K562 (cell line): ENCODE results near the gene AP2M1. TPM values are rescaled to one million over a fixed set of nuclear protein-coding genes. Genes with fewer than 3 reads are reported as not detected.
A peak's percentile ranks its signal among the peaks of the same experiment; 100 is the strongest.

Experiments used
- ATAC-seq: fragments of 200-7000 bp; cut with Tn5 transposase; 3 replicates; pipeline ENCODE4 v1.9.1; 2020; ENCODE audit warnings: moderate library complexity
- BruUV-seq: library from RNA; stranded (reverse); fragments of 400-500 nt; replicated peaks from 2 replicates; lab custom pipeline; 2021; lab: Mats Ljungman, UMichigan
- CTCF ChIA-PET: fragments of 300-600 bp; formaldehyde crosslinking; extraction: SDS; loops from one replicate; lab custom pipeline; 2021; ENCODE audit warnings: low intra/inter-chr PET ratio; lab: Yijun Ruan, JAX
- POLR2A ChIA-PET: fragments of 300-600, 350-650 bp; sonication (Branson Sonifier 250); formaldehyde crosslinking; extraction: SDS; loops from one replicate; lab custom pipeline; 2021; ENCODE audit warnings: antibody characterized with exemption, inconsistent platforms; lab: Yijun Ruan, JAX
- DNase-seq, 4 experiments: peaks; one replicate each; pipeline versions ENCODE4 v3.0.0 to v3.0.0-alpha.2; 2011 to 2018; ENCODE audit warnings: low spot score in 3 of 4, mixed read lengths in 3 of 4; ENCODE audit errors: extremely low read depth in 1 of 4
- FAIRE-seq: peaks from 2 replicates; lab custom pipeline; 2011; peaks lifted over from hg19 to GRCh38; lab: Jason Lieb, UNC
- H2AFZ ChIP-seq: 2 replicates; pipeline ENCODE4 v1.6.0; 2011; ENCODE audit warnings: low read depth, low read length, control low read depth, inconsistent platforms
- H3K27ac ChIP-seq: fragments of 200-600 bp; 3 replicates; pipeline ENCODE4 v1.8.0; 2011; ENCODE audit warnings: low read depth, mild to moderate bottlenecking, control low read depth, inconsistent platforms, low read length, moderate library complexity, mixed read lengths; ENCODE audit errors: extremely low read depth
- H3K27me3 ChIP-seq, 2 experiments: fragments of 300-600 bp in 1 of 2; 2 replicates in 1 of 2; 3 replicates in 1 of 2; pipeline versions ENCODE4 v1.6.0 to v1.8.0; 2011; ENCODE audit warnings: inconsistent platforms in 2 of 2, low read length in 2 of 2, mild to moderate bottlenecking in 1 of 2, mixed read lengths in 1 of 2, moderate library complexity in 1 of 2; ENCODE audit not compliant: control insufficient read depth in 2 of 2, insufficient read depth in 2 of 2
- H3K36me3 ChIP-seq: fragments of 300-600 bp; 3 replicates; pipeline ENCODE4 v1.8.0; 2011; ENCODE audit warnings: mild to moderate bottlenecking, low read length, inconsistent platforms; ENCODE audit not compliant: control insufficient read depth, insufficient read depth
- H3K4me1 ChIP-seq, 2 experiments: fragments of 200-600 bp in 1 of 2; replicated peaks in 1 of 2; 2 replicates in 1 of 2; 3 replicates in 1 of 2; pipeline versions ENCODE4 v1.5.1 to v1.8.0; 2011; ENCODE audit warnings: inconsistent platforms in 2 of 2, low read length in 2 of 2, mild to moderate bottlenecking in 1 of 2, mixed read lengths in 1 of 2, moderate library complexity in 1 of 2; ENCODE audit not compliant: control insufficient read depth in 2 of 2, insufficient read depth in 2 of 2
- H3K4me2 ChIP-seq: 2 replicates; pipeline ENCODE4 v1.6.1; 2011; ENCODE audit warnings: low read length, control low read depth, inconsistent platforms, mixed read lengths; ENCODE audit not compliant: insufficient read depth
- H3K4me3 ChIP-seq: fragments of 200-600 bp; sonication (generic), shearing (Covaris generic); 2 replicates; pipeline ENCODE4 v1.5.1; 2016; ENCODE audit warnings: control low read depth, inconsistent platforms
- H3K79me2 ChIP-seq: fragments of 200-600 bp; 3 replicates; pipeline ENCODE4 v1.8.0; 2011; ENCODE audit warnings: low read length, inconsistent platforms; ENCODE audit not compliant: control insufficient read depth, insufficient read depth
- H3K9ac ChIP-seq, 2 experiments: 2 replicates each; pipeline versions ENCODE4 v1.6.0 to v1.6.1; 2011; ENCODE audit warnings: low read depth in 2 of 2, low read length in 2 of 2, control low read depth in 1 of 2, inconsistent platforms in 1 of 2, mild to moderate bottlenecking in 1 of 2, mixed read lengths in 1 of 2; ENCODE audit not compliant: insufficient read depth in 1 of 2
- H3K9me1 ChIP-seq: one replicate; pipeline ENCODE4 v1.6.0; 2011; ENCODE audit warnings: inconsistent platforms, mild to moderate bottlenecking, low read length, moderate library complexity; ENCODE audit not compliant: control insufficient read depth, insufficient read depth
- H3K9me3 ChIP-seq: replicated peaks from 2 replicates; pipeline ENCODE4 v1.5.1; 2011; ENCODE audit warnings: low read depth, low read length, inconsistent platforms; ENCODE audit not compliant: control insufficient read depth, insufficient read depth
- H4K20me1 ChIP-seq: replicated peaks from 2 replicates; pipeline ENCODE4 v1.6.1; 2011; ENCODE audit warnings: low read length, inconsistent platforms, mixed read lengths; ENCODE audit not compliant: control insufficient read depth, insufficient read depth
- ARID2 ChIP-seq: fragments of 450-650 bp; IDR thresholded peaks from 2 replicates; pipeline ENCODE4 v1.6.1; 2017; ENCODE audit warnings: antibody characterized with exemption, mild to moderate bottlenecking
- CLOCK ChIP-seq: fragments of 250-450 bp; sonication (Bioruptor Pico); IDR thresholded peaks from 2 replicates; pipeline ENCODE4 v1.4.0; 2020; ENCODE audit warnings: mild to moderate bottlenecking, moderate library complexity, borderline replicate concordance
- POLR2A ChIP-seq: fragments of 450-650 bp; conservative IDR thresholded peaks from 2 replicates; pipeline ENCODE4 v1.6.1; 2016
- PRDM10 ChIP-seq: fragments of 450-650 bp; IDR thresholded peaks from 2 replicates; pipeline ENCODE4 v1.6.1; 2018; ENCODE audit not compliant: partially characterized antibody
- SMAD1 ChIP-seq: fragments of 150-350 bp; IDR thresholded peaks from 2 replicates; pipeline ENCODE4 v1.6.1; 2014; ENCODE audit warnings: low read length, low read depth; ENCODE audit not compliant: partially characterized antibody
- SPI1 ChIP-seq: IDR thresholded peaks from 2 replicates; pipeline ENCODE4 v1.6.1; 2011; ENCODE audit warnings: low read depth, low read length, control low read depth, borderline replicate concordance
- WGBS: fragments of 100-300 bp; shearing (Covaris generic); methylation state at CpG from one replicate; pipeline ENCODE4 v1.1.6; 2016; ENCODE audit warnings: low coverage, mixed read lengths; ENCODE audit not compliant: insufficient coverage; ENCODE audit errors: missing lambda C conversion rate; 5-methylcytosine and 5-hydroxymethylcytosine counted together
- in situ Hi-C: fragments of 300-500 bp; cut with MboI; formaldehyde crosslinking; loops from 4 replicates; pipeline ENCODE4 v1.15.0; 2018; ENCODE audit warnings: inconsistent platforms, mixed read lengths
- intact Hi-C: fragments of 100-400 bp; cut with micrococcal nuclease; formaldehyde crosslinking; loops from 2 replicates; pipeline ENCODE4 v1.14.2; 2022
- polyA plus RNA-seq, 8 experiments: library from polyadenylated mRNA; depleted of rRNA in 4 of 8; stranded (reverse) in 5 of 8; unstranded in 3 of 8; fragments of >200 nt; fragmentation: Nextera tagmentation in 2 of 8; fragmentation: Illumina TruSeq in 1 of 8; extraction: Ambion mirVana in 2 of 8; extraction: Trizol in 1 of 8; gene quantifications; 2 replicates each; pipeline versions ENCODE4 v1.2.1 to v1.2.3, GENCODE V29; 2011 to 2014; ENCODE audit warnings: inconsistent platforms in 1 of 8, missing spikeins in 1 of 8
- total RNA-seq, 7 experiments: library from RNA; depleted of rRNA in 6 of 7; stranded (reverse); fragments of >200 nt in 6 of 7; fragmentation: Illumina TruSeq in 2 of 7; extraction: Trizol in 2 of 7; gene quantifications; 2 replicates each; pipeline versions ENCODE4 v1.2.1 to v1.2.3, GENCODE V29; 2011 to 2021; ENCODE audit warnings: low replicate concordance in 1 of 7

AP2M1 gene
- total and polyA plus RNA-seq, 9 of the 15 experiments (the other 6 are each of a cell fraction or from before 2014, with no cell fraction given): 118 to 505 (median 296) TPM

DNA sequence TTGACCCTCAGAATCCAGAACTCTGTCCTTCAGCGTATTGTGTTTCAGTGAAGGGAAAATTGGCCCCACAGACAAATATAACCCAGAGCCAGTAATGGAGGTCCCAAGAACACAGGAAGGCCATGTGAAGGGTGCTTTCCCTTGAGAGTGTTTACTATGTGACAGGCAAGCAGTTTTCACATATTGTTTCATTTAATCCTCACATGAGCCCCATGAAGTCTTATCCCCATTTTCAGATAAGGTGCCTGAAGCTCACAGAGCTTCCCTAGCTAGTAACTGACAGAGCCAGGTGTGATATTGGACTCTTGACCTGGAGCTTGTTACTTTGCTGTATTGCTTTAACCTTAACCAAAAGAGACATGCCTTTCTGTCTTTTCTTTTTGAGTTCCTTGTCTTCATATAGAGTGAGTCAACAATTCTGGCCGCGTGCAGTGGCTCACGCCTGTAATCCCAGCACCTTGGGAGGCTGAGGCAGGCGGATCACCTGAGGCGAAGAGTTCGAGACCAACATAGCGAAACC lies 28.8 kb upstream of the AP2M1 start:
- ChIA-PET POLR2A (interaction anchor here (0.9 to 4.1 kb wide), 3 partner anchors 10 to 125 kb away, joined by 3 to 48 read pairs (median 6); partner anchors contain the start of genes DVL3 and EIF2B5), CTCF (interaction anchor here (0.6 to 0.9 kb wide), 2 partner anchors 30 to 118 kb away, joined by 3 read pairs; no protein-coding TSS in a partner anchor)
- no peak overlapping the region for H2AFZ ChIP-seq
- H3K27me3 ChIP-seq: no peaks in the 10 kb centered on the region
- FAIRE-seq (no peak), DNase-seq (no peak), ATAC-seq (no peak; the same call in 1 of the 3 replicates)
- H3K4me3 ChIP-seq: no peak overlapping the region
- H4K20me1 ChIP-seq: no peaks in the 10 kb centered on the region
- TF ChIP-seq SMAD1 (no peak), POLR2A (peak; percentile 32)
- H3K4me1 ChIP-seq: peaks cover 0 to 3% of the 10 kb centered on the region in 2 experiments; a peak in 2 of 5 replicates
- H3K9ac ChIP-seq: no peak overlapping the region
- 82% methylated on average over 8 of the region's 8 CpGs for WGBS
- peaks cover 53% of the 10 kb centered on the region for H3K36me3 ChIP-seq
- in situ Hi-C loops (no loop called here), intact Hi-C loops (loop anchor here (1.0 to 5.0 kb wide), 2 partner anchors 96 to 138 kb away; no protein-coding TSS in a partner anchor)
- no TSS peak for BruUV-seq
- H3K4me2 ChIP-seq: no peak overlapping the region
- no peak overlapping the region for H3K27ac ChIP-seq
- H3K9me1 ChIP-seq: peaks cover 2% of the 10 kb centered on the region
- H3K79me2 ChIP-seq: no peaks in the 10 kb centered on the region
- no peaks in the 10 kb centered on the region for H3K9me3 ChIP-seq

DNA sequence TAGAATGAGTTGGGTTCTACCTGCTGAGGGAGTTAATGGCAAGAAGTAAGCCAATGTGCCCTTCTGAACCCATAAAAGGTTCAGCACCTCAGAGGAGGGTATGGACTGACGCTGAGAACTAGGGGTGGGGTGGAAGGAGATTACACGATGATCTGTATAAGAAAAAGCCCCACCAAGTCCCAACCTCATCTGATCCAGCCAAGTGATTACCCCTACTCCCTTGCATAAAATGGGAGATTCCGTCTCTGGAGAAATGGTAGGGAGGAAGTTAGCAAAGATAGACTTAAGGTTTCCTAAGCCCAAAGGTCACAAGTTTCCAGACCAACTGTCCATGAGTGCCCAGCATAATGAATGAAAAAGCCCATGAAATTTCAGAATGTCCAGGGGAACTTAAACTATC lies 26.6 kb upstream of the AP2M1 start:
- ATAC-seq (no peak), FAIRE-seq (no peak), DNase-seq (no peak)
- in situ Hi-C loops (no loop called here), intact Hi-C loops (loop anchor here (5.0 kb wide), 1 partner anchor 94 kb away; no protein-coding TSS in a partner anchor)
- no peaks in the 10 kb centered on the region for H3K9me3 ChIP-seq
- 19% methylated on average over 3 of the region's 3 CpGs for WGBS
- POLR2A ChIA-PET: interaction anchor here (0.7 to 1.2 kb wide), 3 partner anchors 8 to 230 kb away, joined by 3 read pairs; no protein-coding TSS in a partner anchor
- no peak overlapping the region for H3K4me3 ChIP-seq
- H3K4me2 ChIP-seq: no peak overlapping the region
- peaks cover 2% of the 10 kb centered on the region for H3K9me1 ChIP-seq
- H4K20me1 ChIP-seq: no peaks in the 10 kb centered on the region
- no peaks in the 10 kb centered on the region for H3K79me2 ChIP-seq
- H3K9ac ChIP-seq: no peak overlapping the region; a peak in 1 of 4 replicates
- peaks cover 30% of the 10 kb centered on the region for H3K36me3 ChIP-seq
- H3K4me1 ChIP-seq: peaks cover 0 to 3% of the 10 kb centered on the region in 2 experiments; a peak in 2 of 5 replicates
- no peaks in the 10 kb centered on the region for H3K27me3 ChIP-seq
- no peak overlapping the region for H2AFZ ChIP-seq
- H3K27ac ChIP-seq: no peak overlapping the region
- CTCF ChIA-PET: no interaction called here
- no TSS peak for BruUV-seq
- TF ChIP-seq SPI1 (0 out of 2 replicates have a peak, but pooled peaks have one; percentile 8), CLOCK (CRISPR knock-in tag) (no peak), ARID2 (no peak), PRDM10 (peak; percentile 81)
